GM18499 (cell line): Measurements from ENCODE around the gene CHST11.

Experiments
- ATAC-seq: cut with Tn5 transposase; IDR thresholded peaks from one replicate; pipeline ENCODE4 v1.9.1; 2021; ENCODE audit warnings: moderate number of reproducible peaks; ENCODE audit not compliant: insufficient read depth, unreplicated experiment

CHST11 gene

GRCh38 chr12:104426926-104427546 is 29.7 kb upstream of the CHST11 start:
- ATAC-seq: no peak

- ATAC-seq: no peak
Measured at GRCh38 chr12:104427547-104427938, 29.2 kb upstream of the CHST11 start.

GRCh38 chr12:104433061-104433460 is 23.7 kb upstream of the CHST11 start:
- no peak for ATAC-seq

- no peak for ATAC-seq
Measured at GRCh38 chr12:104434129-104434528, 22.6 kb upstream of the CHST11 start.

- ATAC-seq: no peak
Measured at GRCh38 chr12:104435175-104435574, 21.6 kb upstream of the CHST11 start.

GRCh38 chr12:104435765-104436164 is 21.0 kb upstream of the CHST11 start:
- no peak for ATAC-seq

GRCh38 chr12:104436790-104437189 is 20.0 kb upstream of the CHST11 start:
- no peak for ATAC-seq

GRCh38 chr12:104438134-104438533 is 18.6 kb upstream of the CHST11 start:
- ATAC-seq: no peak

GRCh38 chr12:104439137-104439536 is 17.6 kb upstream of the CHST11 start:
- ATAC-seq: no peak

GRCh38 chr12:104443008-104443407 is 13.7 kb upstream of the CHST11 start:
- ATAC-seq: no peak

- ATAC-seq: no peak
Measured at GRCh38 chr12:104446646-104447421, 9.9 kb upstream of the CHST11 start.

- ATAC-seq: no peak
Measured at GRCh38 chr12:104448031-104448430, 8.7 kb upstream of the CHST11 start.

- no peak for ATAC-seq
Measured at GRCh38 chr12:104448451-104448850, 8.3 kb upstream of the CHST11 start.

GRCh38 chr12:104450700-104451099 is 6.0 kb upstream of the CHST11 start:
- ATAC-seq: no peak

- no peak for ATAC-seq
Measured at GRCh38 chr12:104452087-104452486, 4.7 kb upstream of the CHST11 start.

GRCh38 chr12:104453133-104453532 is 3.6 kb upstream of the CHST11 start:
- ATAC-seq: no peak

GRCh38 chr12:104454997-104455396 is 1.8 kb upstream of the CHST11 start:
- ATAC-seq: no peak

- no peak for ATAC-seq
Measured at GRCh38 chr12:104455578-104456416, 951 bp upstream of the CHST11 start.

GRCh38 chr12:104456950-104457745 is 400 bp downstream of the CHST11 start:
- no peak for ATAC-seq
